T-helper 17 cell (primary cell): ENCODE results near the gene EIF4B. TPM values are rescaled to one million over a fixed set of nuclear protein-coding genes. Genes with fewer than 3 reads are reported as not detected.

Source experiments
- ATAC-seq: fragments of 150-1000 bp; cut with Tn5 transposase; 2 replicates; pipeline ENCODE4 v1.10.0; 2021; ENCODE audit warnings: mild to moderate bottlenecking, moderate library complexity
- DNase-seq, 3 donors: peaks; one replicate each; pipeline versions ENCODE4 v3.0.0 to v3.0.0-alpha.2; 2020 to 2021
- H3K9me3 ChIP-seq: one replicate; pipeline ENCODE4 v1.7.0; 2013; ENCODE audit warnings: low read length, mild to moderate bottlenecking; ENCODE audit not compliant: control insufficient read depth, poor library complexity, severe bottlenecking
- H3K27ac Mint-ChIP-seq: one replicate; pipeline ENCODE4 v1.8.0; 2022; ENCODE audit warnings: mild to moderate bottlenecking, moderate library complexity, mixed read lengths
- H3K27me3 Mint-ChIP-seq: one replicate; pipeline ENCODE4 v1.8.0; 2022; ENCODE audit warnings: mixed read lengths
- H3K36me3 Mint-ChIP-seq: one replicate; pipeline ENCODE4 v1.8.0; 2022; ENCODE audit warnings: low read depth, mixed read lengths
- H3K4me1 Mint-ChIP-seq: one replicate; pipeline ENCODE4 v1.8.0; 2022; ENCODE audit warnings: mild to moderate bottlenecking, mixed read lengths
- H3K4me3 Mint-ChIP-seq: one replicate; pipeline ENCODE4 v1.8.0; 2022; ENCODE audit warnings: mild to moderate bottlenecking, moderate library complexity, mixed read lengths
- total RNA-seq, 4 donors: library from RNA in 2 of 4; stranded (reverse) in 2 of 4; gene quantifications; one replicate each; pipeline ENCODE4 v1.2.3 and lab custom pipeline; 2022 to 2026

Gene EIF4B
- total RNA-seq, 2 donors from 2014 or later = 635 to 667 TPM

- no peak for DNase-seq
- ATAC-seq = no peak
- peaks cover 24% of the 10 kb centered on the region for H3K4me1 Mint-ChIP-seq
- H3K9me3 ChIP-seq = no peaks in the 10 kb centered on the region
- no peak overlapping the region for H3K27ac Mint-ChIP-seq
- no peak overlapping the region for H3K4me3 Mint-ChIP-seq
- H3K36me3 Mint-ChIP-seq = no peaks in the 10 kb centered on the region
- H3K27me3 Mint-ChIP-seq = no peaks in the 10 kb centered on the region
These were observed 46.4 kb downstream of the EIF4B start for GRCh38 chr12:53052419-53053217.

GRCh38 chr12:53053218-53054111 is 47.2 kb downstream of the EIF4B start:
- H3K27ac Mint-ChIP-seq = peak overlapping the region; percentile 92
- ATAC-seq (peak; percentile 44), DNase-seq (peak; percentile 42 to 56 (median 53))
- peak overlapping the region; percentile 97 for H3K4me3 Mint-ChIP-seq
- H3K36me3 Mint-ChIP-seq = no peaks in the 10 kb centered on the region
- no peaks in the 10 kb centered on the region for H3K9me3 ChIP-seq
- no peaks in the 10 kb centered on the region for H3K27me3 Mint-ChIP-seq
- H3K4me1 Mint-ChIP-seq = peaks cover 18% of the 10 kb centered on the region

GRCh38 chr12:53054112-53054878 is 48.0 kb downstream of the EIF4B start:
- no peaks in the 10 kb centered on the region for H3K36me3 Mint-ChIP-seq
- peak; percentile 90 to 91 (median 91) for DNase-seq
- H3K27me3 Mint-ChIP-seq = no peaks in the 10 kb centered on the region
- H3K9me3 ChIP-seq = no peaks in the 10 kb centered on the region
- H3K4me1 Mint-ChIP-seq = peaks cover 14% of the 10 kb centered on the region
- ATAC-seq = peak; percentile 94
- peak overlapping the region; percentile 97 for H3K4me3 Mint-ChIP-seq
- peak overlapping the region; percentile 92 for H3K27ac Mint-ChIP-seq

GRCh38 chr12:53055471-53056266 is 49.4 kb downstream of the EIF4B start:
- H3K36me3 Mint-ChIP-seq = no peaks in the 10 kb centered on the region

GRCh38 chr12:53056296-53056695 is 50.0 kb downstream of the EIF4B start:
- DNase-seq (no peak), ATAC-seq (no peak)
- H3K4me1 Mint-ChIP-seq = peaks cover 12% of the 10 kb centered on the region
- H3K36me3 Mint-ChIP-seq = no peaks in the 10 kb centered on the region
- H3K27ac Mint-ChIP-seq = no peak overlapping the region
- H3K27me3 Mint-ChIP-seq = no peaks in the 10 kb centered on the region
- H3K9me3 ChIP-seq = no peaks in the 10 kb centered on the region
- no peak overlapping the region for H3K4me3 Mint-ChIP-seq

More at GRCh38 chr12:53055471-53056266, 49.4 kb downstream of the EIF4B start:
- no peak for ATAC-seq
- peaks cover 14% of the 10 kb centered on the region for H3K4me1 Mint-ChIP-seq
- no peaks in the 10 kb centered on the region for H3K27me3 Mint-ChIP-seq
- no peak for DNase-seq
- no peaks in the 10 kb centered on the region for H3K9me3 ChIP-seq
- H3K27ac Mint-ChIP-seq = no peak overlapping the region
- H3K4me3 Mint-ChIP-seq = no peak overlapping the region

- Mint-ChIP-seq H3K36me3 (no peaks in the 10 kb centered on the region), H3K27ac (no peak overlapping the region), H3K4me1 (peaks cover 12% of the 10 kb centered on the region), H3K4me3 (no peak overlapping the region), H3K27me3 (no peaks in the 10 kb centered on the region)
- ATAC-seq (no peak), DNase-seq (no peak)
- H3K9me3 ChIP-seq = no peaks in the 10 kb centered on the region
These were observed 50.6 kb downstream of the EIF4B start for GRCh38 chr12:53056901-53057300.

GRCh38 chr12:53057816-53058500 is 51.7 kb downstream of the EIF4B start:
- Mint-ChIP-seq H3K27me3 (no peaks in the 10 kb centered on the region), H3K27ac (peak overlapping the region; percentile 74), H3K4me3 (no peak overlapping the region), H3K36me3 (no peaks in the 10 kb centered on the region), H3K4me1 (peaks cover 10% of the 10 kb centered on the region)
- DNase-seq = no peak
- no peaks in the 10 kb centered on the region for H3K9me3 ChIP-seq
- no peak for ATAC-seq

GRCh38 chr12:53058674-53059433 is 52.6 kb downstream of the EIF4B start:
- no peaks in the 10 kb centered on the region for H3K36me3 Mint-ChIP-seq
- peaks cover 7% of the 10 kb centered on the region for H3K4me1 Mint-ChIP-seq
- H3K27me3 Mint-ChIP-seq = no peaks in the 10 kb centered on the region
- ATAC-seq (no peak), DNase-seq (no peak)
- no peak overlapping the region for H3K27ac Mint-ChIP-seq
- H3K4me3 Mint-ChIP-seq = no peak overlapping the region
- no peaks in the 10 kb centered on the region for H3K9me3 ChIP-seq

GRCh38 chr12:53059434-53060063 is 53.3 kb downstream of the EIF4B start:
- no peak overlapping the region for H3K27ac Mint-ChIP-seq
- ATAC-seq = no peak
- H3K36me3 Mint-ChIP-seq = no peaks in the 10 kb centered on the region
- H3K27me3 Mint-ChIP-seq = no peaks in the 10 kb centered on the region
- no peaks in the 10 kb centered on the region for H3K9me3 ChIP-seq
- peaks cover 2% of the 10 kb centered on the region for H3K4me1 Mint-ChIP-seq
- H3K4me3 Mint-ChIP-seq = no peak overlapping the region
- DNase-seq = no peak

- H3K27ac Mint-ChIP-seq = no peak overlapping the region
- no peaks in the 10 kb centered on the region for H3K9me3 ChIP-seq
- H3K36me3 Mint-ChIP-seq = peaks cover 2% of the 10 kb centered on the region
- DNase-seq = no peak
- no peak overlapping the region for H3K4me3 Mint-ChIP-seq
- ATAC-seq = no peak
- peaks cover 5% of the 10 kb centered on the region for H3K4me1 Mint-ChIP-seq
- no peaks in the 10 kb centered on the region for H3K27me3 Mint-ChIP-seq
These were observed 53.9 kb downstream of the EIF4B start for GRCh38 chr12:53060064-53060720.
